Measurements from ENCODE around the gene BDH1. TPM values are rescaled to one million over a fixed set of nuclear protein-coding genes. Genes with fewer than 3 reads are reported as not detected.

The BDH1 gene
- total and polyA plus RNA-seq, 7 donors = 2.3 to 138 (median 16.8) TPM

DNA sequence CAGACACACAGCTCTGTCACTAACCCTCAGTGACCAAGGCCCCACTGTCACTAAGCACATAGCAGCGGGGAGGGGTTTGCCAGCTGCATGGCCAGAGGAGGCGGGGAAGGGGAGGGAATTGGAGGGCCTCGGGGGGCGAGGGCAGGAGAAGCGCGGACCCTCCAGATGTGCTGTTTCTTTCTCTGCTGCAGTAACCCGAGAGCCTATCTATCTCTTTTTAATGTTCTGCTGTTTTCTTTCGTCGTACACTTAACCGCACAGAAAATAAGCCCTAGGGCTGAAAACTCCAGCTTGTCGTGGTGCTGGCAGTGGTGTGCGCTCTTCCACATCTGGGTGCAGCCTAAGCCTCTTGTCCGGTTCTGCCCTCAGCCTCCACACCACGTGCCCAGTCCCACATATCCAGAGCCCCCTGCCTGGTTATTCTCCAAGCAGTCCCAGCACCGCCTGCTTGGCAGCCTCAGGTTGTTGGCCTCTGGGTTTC is 51.1 kb downstream of the BDH1 start:
- H3K36me3 ChIP-seq = no peaks in the 10 kb centered on the region
- peaks cover 0 to 6% (median 3%) of the 10 kb centered on the region in 4 donors for H3K4me1 ChIP-seq
- intact Hi-C loops (cut with DNase I) = no loop called here
- 79 to 82% methylated on average over 15 of the region's 15 CpGs for WGBS, 2 donors
- no peak overlapping the region for H3K27ac ChIP-seq
- DNase-seq = no peak
- TF ChIP-seq EP300 (IDR thresholded peaks at IDR 0.05) (no peak), POLR2A (IDR thresholded peaks at IDR 0.05) (no peak), POLR2AphosphoS5 (IDR thresholded peaks at IDR 0.05) (no peak)
- TF ChIP-seq, protein P1, sequence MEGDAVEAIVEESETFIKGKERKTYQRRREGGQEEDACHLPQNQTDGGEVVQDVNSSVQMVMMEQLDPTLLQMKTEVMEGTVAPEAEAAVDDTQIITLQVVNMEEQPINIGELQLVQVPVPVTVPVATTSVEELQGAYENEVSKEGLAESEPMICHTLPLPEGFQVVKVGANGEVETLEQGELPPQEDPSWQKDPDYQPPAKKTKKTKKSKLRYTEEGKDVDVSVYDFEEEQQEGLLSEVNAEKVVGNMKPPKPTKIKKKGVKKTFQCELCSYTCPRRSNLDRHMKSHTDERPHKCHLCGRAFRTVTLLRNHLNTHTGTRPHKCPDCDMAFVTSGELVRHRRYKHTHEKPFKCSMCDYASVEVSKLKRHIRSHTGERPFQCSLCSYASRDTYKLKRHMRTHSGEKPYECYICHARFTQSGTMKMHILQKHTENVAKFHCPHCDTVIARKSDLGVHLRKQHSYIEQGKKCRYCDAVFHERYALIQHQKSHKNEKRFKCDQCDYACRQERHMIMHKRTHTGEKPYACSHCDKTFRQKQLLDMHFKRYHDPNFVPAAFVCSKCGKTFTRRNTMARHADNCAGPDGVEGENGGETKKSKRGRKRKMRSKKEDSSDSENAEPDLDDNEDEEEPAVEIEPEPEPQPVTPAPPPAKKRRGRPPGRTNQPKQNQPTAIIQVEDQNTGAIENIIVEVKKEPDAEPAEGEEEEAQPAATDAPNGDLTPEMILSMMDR (IDR thresholded peaks at IDR 0.05) = no peak
- no peaks in the 10 kb centered on the region for H3K27me3 ChIP-seq
- H3K9me3 ChIP-seq = no peaks in the 10 kb centered on the region
- no peak overlapping the region for H3K4me3 ChIP-seq

DNA sequence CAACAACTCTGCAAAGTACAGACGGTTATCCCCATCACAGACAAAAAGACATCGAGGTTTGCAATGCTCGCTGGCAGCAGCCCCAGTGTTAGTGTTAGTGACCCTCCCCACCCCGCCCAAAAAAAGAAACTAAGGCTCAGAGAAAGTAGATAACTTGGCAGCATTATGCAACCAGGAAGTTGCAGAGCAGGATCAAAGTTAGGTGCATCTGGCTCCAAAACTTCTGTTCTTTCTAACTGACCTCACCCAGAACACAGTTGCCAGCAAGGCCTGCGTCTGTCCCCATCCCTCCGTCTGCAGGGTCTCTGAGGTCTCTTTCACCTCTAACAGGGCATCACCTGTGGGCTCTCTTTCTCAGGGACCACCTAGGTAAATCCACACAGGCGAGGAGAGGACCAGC is 51.5 kb downstream of the BDH1 start:
- no peaks in the 10 kb centered on the region for H3K36me3 ChIP-seq
- WGBS, 2 donors = 26 to 61% methylated on average over 7 of the region's 7 CpGs
- intact Hi-C loops (cut with DNase I) = no loop called here
- no peak for DNase-seq
- H3K27ac ChIP-seq = no peak overlapping the region
- TF ChIP-seq POLR2A (IDR thresholded peaks at IDR 0.05) (no peak), POLR2AphosphoS5 (IDR thresholded peaks at IDR 0.05) (no peak), EP300 (IDR thresholded peaks at IDR 0.05) (no peak)
- TF ChIP-seq, protein P1 (IDR thresholded peaks at IDR 0.05) = no peak
- peaks cover 0 to 1% (median under 1%) of the 10 kb centered on the region in 4 donors for H3K4me1 ChIP-seq
- no peaks in the 10 kb centered on the region for H3K27me3 ChIP-seq
- no peaks in the 10 kb centered on the region for H3K9me3 ChIP-seq
- no peak overlapping the region for H3K4me3 ChIP-seq

DNA sequence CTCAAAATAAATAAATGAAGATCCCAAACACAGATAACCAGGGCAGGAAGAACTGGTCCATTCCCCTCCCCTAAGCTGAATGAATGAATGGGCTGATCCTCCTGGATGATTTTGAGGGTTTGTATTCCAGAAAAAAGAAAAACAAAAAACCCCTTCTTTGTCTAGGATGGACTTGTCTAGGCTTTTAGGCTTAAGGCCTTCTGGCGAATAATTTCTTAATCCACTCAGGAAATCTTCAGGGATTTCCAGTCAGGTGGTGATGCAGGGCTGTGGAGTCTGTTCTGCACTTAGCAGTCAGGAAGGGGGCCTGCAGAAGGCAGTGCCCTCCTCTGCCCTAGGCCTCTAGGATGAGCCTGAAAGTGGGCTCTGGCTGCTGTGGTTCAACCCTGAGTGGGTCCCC is 52.1 kb downstream of the BDH1 start:
- TF ChIP-seq, protein P1 (IDR thresholded peaks at IDR 0.05) = no peak
- TF ChIP-seq POLR2AphosphoS5 (IDR thresholded peaks at IDR 0.05) (no peak), POLR2A (IDR thresholded peaks at IDR 0.05) (no peak), EP300 (IDR thresholded peaks at IDR 0.05) (no peak)
- no peak for DNase-seq
- 89 to 96% methylated on average over 1 of the region's 1 CpG for WGBS, 2 donors
- Histone ChIP-seq H3K9me3 (no peaks in the 10 kb centered on the region), H3K27ac (no peak overlapping the region), H3K4me1 (no peaks in the 10 kb centered on the region), H3K4me3 (no peak overlapping the region), H3K27me3 (no peaks in the 10 kb centered on the region), H3K36me3 (no peaks in the 10 kb centered on the region)
- intact Hi-C loops (cut with DNase I) = no loop called here

DNA sequence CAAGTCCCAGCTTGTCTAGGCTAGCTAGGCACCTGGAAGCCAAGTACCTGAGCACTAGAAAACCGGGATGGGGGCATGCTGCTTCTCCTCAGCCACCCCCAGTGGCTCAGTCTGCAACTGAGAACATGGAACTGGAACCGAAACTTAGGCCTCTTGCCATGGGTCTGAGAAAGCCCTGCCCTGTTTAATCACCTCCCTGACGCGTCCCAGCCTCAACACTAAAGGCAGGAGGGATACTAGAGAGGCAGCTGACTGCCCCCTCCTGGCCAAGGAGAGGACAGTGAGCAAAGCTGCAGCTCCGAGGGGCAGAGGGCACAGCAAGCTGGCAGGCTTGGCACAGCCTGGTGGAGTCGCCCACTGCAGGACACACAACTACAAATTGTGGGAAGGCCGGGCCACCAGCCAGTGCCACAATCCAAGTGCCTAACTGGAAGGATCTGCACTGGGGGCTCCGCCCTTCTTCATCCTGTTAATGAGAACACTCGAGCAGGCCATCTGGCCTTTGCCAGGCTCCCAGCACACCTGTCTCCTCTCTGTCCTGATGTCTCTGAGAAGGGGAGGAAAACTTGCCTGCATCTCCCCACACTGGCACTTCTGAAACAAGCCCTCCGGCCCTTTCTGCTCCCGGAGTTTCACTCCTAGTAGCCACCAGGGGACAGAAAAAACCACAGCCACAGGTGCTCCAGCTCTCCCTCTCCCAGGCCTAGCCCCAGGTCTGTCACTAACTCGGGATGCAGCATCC is 53.7 kb downstream of the BDH1 start:
- intact Hi-C loops (cut with DNase I) = no loop called here
- no peak for TF ChIP-seq POLR2A (IDR thresholded peaks at IDR 0.05)
- TF ChIP-seq POLR2AphosphoS5 (IDR thresholded peaks at IDR 0.05) = no peak
- TF ChIP-seq, protein P1 (IDR thresholded peaks at IDR 0.05) = peak in 2 of 4 experiments; percentile 24 to 44
- TF ChIP-seq EP300 (IDR thresholded peaks at IDR 0.05) = no peak
- no peak for DNase-seq
- WGBS, 2 donors = 23 to 67% methylated on average over 12 of the region's 12 CpGs
- Histone ChIP-seq H3K9me3 (no peaks in the 10 kb centered on the region), H3K4me1 (no peaks in the 10 kb centered on the region), H3K27me3 (no peaks in the 10 kb centered on the region), H3K4me3 (no peak overlapping the region), H3K27ac (no peak overlapping the region), H3K36me3 (no peaks in the 10 kb centered on the region)
